Glutamatergic neuron (in vitro differentiated cells): ENCODE data around the gene XRN2. TPM values are rescaled to one million over a fixed set of nuclear protein-coding genes. Genes with fewer than 3 reads are reported as not detected.

Experiments used
- DNase-seq: peaks from one replicate; pipeline ENCODE4 v3.0.0; 2022
- H3K27ac Mint-ChIP-seq: one replicate; pipeline ENCODE4 v1.8.0; 2020; ENCODE audit warnings: mild to moderate bottlenecking, mixed read lengths, inconsistent platforms; ENCODE audit not compliant: unreplicated experiment
- H3K27me3 Mint-ChIP-seq: one replicate; pipeline ENCODE4 v1.8.0; 2020; ENCODE audit warnings: mild to moderate bottlenecking, moderate library complexity, mixed read lengths, inconsistent platforms; ENCODE audit not compliant: unreplicated experiment
- H3K36me3 Mint-ChIP-seq: one replicate; pipeline ENCODE4 v1.8.0; 2020; ENCODE audit warnings: mild to moderate bottlenecking, mixed read lengths, inconsistent platforms; ENCODE audit not compliant: unreplicated experiment
- H3K4me1 Mint-ChIP-seq: one replicate; pipeline ENCODE4 v1.8.0; 2020; ENCODE audit warnings: mild to moderate bottlenecking, low read depth, mixed read lengths, inconsistent platforms; ENCODE audit not compliant: unreplicated experiment
- H3K4me3 Mint-ChIP-seq: one replicate; pipeline ENCODE4 v1.8.0; 2020; ENCODE audit warnings: mild to moderate bottlenecking, mixed read lengths, inconsistent platforms; ENCODE audit not compliant: unreplicated experiment
- H3K9me3 Mint-ChIP-seq: one replicate; pipeline ENCODE4 v1.8.0; 2020; ENCODE audit warnings: mild to moderate bottlenecking, moderate library complexity, mixed read lengths, inconsistent platforms; ENCODE audit not compliant: unreplicated experiment
- total RNA-seq: library from RNA; stranded (reverse); fragmentation: NEBNext Ultra II Directional; extraction: Animal tissue kit (Norgen Biotek cat#: 25700); gene quantifications from one replicate; pipeline ENCODE4 v1.2.1, GENCODE V29; 2021; ENCODE audit not compliant: unreplicated experiment
- TF ChIP-seq, protein P1 (sequence below): fragments of 200-600 bp; sonication (generic); IDR thresholded peaks from one replicate; pipeline ENCODE4 v1.5.0; 2021; ENCODE audit not compliant: partially characterized antibody, unreplicated experiment

Gene XRN2
- total RNA-seq, 1 donor from 2014 or later = 86.2 TPM

DNA sequence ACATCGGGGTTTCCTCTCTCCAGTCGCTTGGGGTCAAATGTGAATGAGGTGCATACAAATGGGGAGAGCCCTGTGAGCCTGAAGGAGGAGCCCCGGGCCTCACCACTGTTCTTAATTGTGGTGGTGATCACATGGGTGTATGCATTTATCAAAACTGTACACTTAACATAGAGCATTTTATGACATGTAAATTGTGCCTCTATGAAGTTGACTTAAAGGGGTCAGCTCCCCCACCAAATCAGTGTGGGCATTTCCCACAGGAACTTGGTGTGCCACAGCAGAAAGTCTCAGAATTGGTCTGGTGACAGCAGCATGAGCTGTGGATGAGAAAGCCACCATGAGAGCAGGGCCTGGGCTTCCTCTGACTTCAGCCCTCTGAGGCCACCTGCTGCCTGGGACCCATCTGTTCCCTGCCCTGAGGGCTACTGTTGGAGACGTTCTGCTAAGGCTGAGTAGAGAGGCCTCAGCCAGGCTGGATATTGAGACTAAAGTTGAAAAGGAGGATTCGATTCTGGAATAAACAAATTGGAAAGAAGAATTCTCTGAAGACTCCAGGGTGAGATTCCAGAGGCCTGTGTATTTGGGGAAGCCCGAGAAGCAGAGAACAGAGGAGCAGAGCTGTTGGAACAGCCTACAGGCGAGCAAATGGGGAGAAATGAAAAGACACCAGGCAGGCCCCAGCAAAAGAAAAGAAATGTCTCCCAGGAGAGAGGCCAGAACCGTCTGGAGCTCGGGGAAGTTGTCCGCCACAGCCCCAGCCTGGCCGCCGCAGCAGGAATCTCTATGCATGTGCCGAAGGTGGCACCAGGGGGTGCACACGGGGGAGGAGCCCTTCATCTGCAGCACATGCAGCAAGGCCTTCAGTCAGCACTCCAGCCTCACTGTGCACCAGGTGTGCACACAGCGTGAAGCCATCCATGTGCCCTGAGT is 37.6 kb upstream of the XRN2 start:
- peaks cover 14% of the 10 kb centered on the region for H3K36me3 Mint-ChIP-seq
- peak overlapping the region; percentile 47 for H3K4me3 Mint-ChIP-seq
- TF ChIP-seq, protein P1, sequence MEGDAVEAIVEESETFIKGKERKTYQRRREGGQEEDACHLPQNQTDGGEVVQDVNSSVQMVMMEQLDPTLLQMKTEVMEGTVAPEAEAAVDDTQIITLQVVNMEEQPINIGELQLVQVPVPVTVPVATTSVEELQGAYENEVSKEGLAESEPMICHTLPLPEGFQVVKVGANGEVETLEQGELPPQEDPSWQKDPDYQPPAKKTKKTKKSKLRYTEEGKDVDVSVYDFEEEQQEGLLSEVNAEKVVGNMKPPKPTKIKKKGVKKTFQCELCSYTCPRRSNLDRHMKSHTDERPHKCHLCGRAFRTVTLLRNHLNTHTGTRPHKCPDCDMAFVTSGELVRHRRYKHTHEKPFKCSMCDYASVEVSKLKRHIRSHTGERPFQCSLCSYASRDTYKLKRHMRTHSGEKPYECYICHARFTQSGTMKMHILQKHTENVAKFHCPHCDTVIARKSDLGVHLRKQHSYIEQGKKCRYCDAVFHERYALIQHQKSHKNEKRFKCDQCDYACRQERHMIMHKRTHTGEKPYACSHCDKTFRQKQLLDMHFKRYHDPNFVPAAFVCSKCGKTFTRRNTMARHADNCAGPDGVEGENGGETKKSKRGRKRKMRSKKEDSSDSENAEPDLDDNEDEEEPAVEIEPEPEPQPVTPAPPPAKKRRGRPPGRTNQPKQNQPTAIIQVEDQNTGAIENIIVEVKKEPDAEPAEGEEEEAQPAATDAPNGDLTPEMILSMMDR = no peak
- H3K27ac Mint-ChIP-seq = peak overlapping the region; percentile 82
- peaks cover 19% of the 10 kb centered on the region for H3K27me3 Mint-ChIP-seq
- peaks cover 14% of the 10 kb centered on the region for H3K4me1 Mint-ChIP-seq
- H3K9me3 Mint-ChIP-seq = peaks cover 15% of the 10 kb centered on the region
- peak; percentile 68 for DNase-seq

DNA sequence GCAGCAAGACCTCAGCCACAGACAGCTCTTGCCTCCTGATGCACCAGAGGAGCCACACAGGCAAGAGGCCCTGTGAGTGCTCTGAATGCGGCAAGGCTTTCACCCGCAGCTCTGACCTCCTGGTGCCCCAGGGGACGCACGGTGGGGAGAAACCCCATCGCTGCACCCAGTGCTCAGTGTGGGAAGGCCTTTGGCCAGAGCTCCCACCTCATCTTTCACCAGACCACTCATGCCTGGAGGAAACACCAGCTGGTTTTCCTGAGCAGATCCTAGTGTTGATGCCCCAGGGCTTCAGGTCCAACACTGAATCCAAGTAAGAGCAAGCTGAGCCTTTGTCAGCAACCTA is 37.0 kb upstream of the XRN2 start:
- peak overlapping the region; percentile 82 for H3K27ac Mint-ChIP-seq
- H3K27me3 Mint-ChIP-seq = peaks cover 19% of the 10 kb centered on the region
- TF ChIP-seq, protein P1 = no peak
- no peak for DNase-seq
- no peak overlapping the region for H3K4me3 Mint-ChIP-seq
- peaks cover 14% of the 10 kb centered on the region for H3K36me3 Mint-ChIP-seq
- H3K9me3 Mint-ChIP-seq = peaks cover 15% of the 10 kb centered on the region
- peaks cover 14% of the 10 kb centered on the region for H3K4me1 Mint-ChIP-seq

- peaks cover 17% of the 10 kb centered on the region for H3K27me3 Mint-ChIP-seq
- peaks cover 15% of the 10 kb centered on the region for H3K9me3 Mint-ChIP-seq
- H3K27ac Mint-ChIP-seq = no peak overlapping the region
- peaks cover 24% of the 10 kb centered on the region for H3K4me1 Mint-ChIP-seq
- TF ChIP-seq, protein P1 = no peak
- H3K36me3 Mint-ChIP-seq = peaks cover 14% of the 10 kb centered on the region
- DNase-seq = no peak
- H3K4me3 Mint-ChIP-seq = no peak overlapping the region
These were observed 33.4 kb upstream of the XRN2 start for GRCh38 chr20:21269772-21270171.

GRCh38 chr20:21270806-21271205 is 32.3 kb upstream of the XRN2 start:
- DNase-seq = no peak
- Mint-ChIP-seq H3K4me1 (peaks cover 14% of the 10 kb centered on the region), H3K9me3 (peaks cover 6% of the 10 kb centered on the region), H3K27ac (no peak overlapping the region), H3K27me3 (peaks cover 11% of the 10 kb centered on the region), H3K36me3 (peaks cover 14% of the 10 kb centered on the region), H3K4me3 (no peak overlapping the region)
- TF ChIP-seq, protein P1 = no peak

- Mint-ChIP-seq H3K4me1 (peaks cover 13% of the 10 kb centered on the region), H3K27me3 (peaks cover 8% of the 10 kb centered on the region), H3K36me3 (peaks cover 7% of the 10 kb centered on the region), H3K9me3 (peaks cover 6% of the 10 kb centered on the region), H3K4me3 (no peak overlapping the region), H3K27ac (no peak overlapping the region)
- DNase-seq = no peak
- TF ChIP-seq, protein P1 = no peak
These were observed 30.9 kb upstream of the XRN2 start for GRCh38 chr20:21272279-21272678.
